T-helper 22 cell (primary cell): ENCODE results near the gene FRMPD2.
"Not testable (repeated sequence)": the region's sequence is repeated elsewhere in the genome, so short reads cannot be mapped to it uniquely, and the experiment has no call there.

Experiments
- DNase-seq: peaks from one replicate; pipeline ENCODE4 v3.0.0-alpha.2; 2020; ENCODE audit warnings: low read depth

FRMPD2 gene

GRCh38 chr10:48252354-48252650, 22.2 kb downstream of the FRMPD2 start:
- no peak for DNase-seq

- DNase-seq, result no peak
Measured at GRCh38 chr10:48251525-48252353, 22.8 kb downstream of the FRMPD2 start.

- DNase-seq, result no peak
Measured at GRCh38 chr10:48251152-48251524, 23.4 kb downstream of the FRMPD2 start.

GRCh38 chr10:48249763-48250351, 24.6 kb downstream of the FRMPD2 start:
- no peak for DNase-seq

GRCh38 chr10:48249004-48249762, 25.3 kb downstream of the FRMPD2 start:
- no peak for DNase-seq

- no peak for DNase-seq
Measured at GRCh38 chr10:48248462-48248861, 26.0 kb downstream of the FRMPD2 start.

- DNase-seq, result no peak
Measured at GRCh38 chr10:48247680-48248079, 26.8 kb downstream of the FRMPD2 start.

GRCh38 chr10:48246501-48246900, 28.0 kb downstream of the FRMPD2 start:
- no peak for DNase-seq

- DNase-seq, result no peak
Measured at GRCh38 chr10:48245977-48246376, 28.5 kb downstream of the FRMPD2 start.

GRCh38 chr10:48243921-48244320, 30.6 kb downstream of the FRMPD2 start:
- DNase-seq, result not testable (repeated sequence)

- no peak for DNase-seq
Measured at GRCh38 chr10:48243487-48243886, 31.0 kb downstream of the FRMPD2 start.

- no peak for DNase-seq
Measured at GRCh38 chr10:48242171-48242904, 32.2 kb downstream of the FRMPD2 start.

GRCh38 chr10:48241332-48241731, 33.2 kb downstream of the FRMPD2 start:
- DNase-seq, result no peak

- no peak for DNase-seq
Measured at GRCh38 chr10:48240196-48240595, 34.3 kb downstream of the FRMPD2 start.

- DNase-seq, result no peak
Measured at GRCh38 chr10:48239618-48240017, 34.9 kb downstream of the FRMPD2 start.

- DNase-seq, result no peak
Measured at GRCh38 chr10:48238826-48239520, 35.5 kb downstream of the FRMPD2 start.

GRCh38 chr10:48237259-48238250, 36.9 kb downstream of the FRMPD2 start:
- no peak for DNase-seq

GRCh38 chr10:48236199-48236621, 38.3 kb downstream of the FRMPD2 start:
- DNase-seq, result no peak

GRCh38 chr10:48235501-48235900, 39.0 kb downstream of the FRMPD2 start:
- no peak for DNase-seq

GRCh38 chr10:48234787-48235186, 39.7 kb downstream of the FRMPD2 start:
- DNase-seq, result no peak

GRCh38 chr10:48234295-48234694, 40.2 kb downstream of the FRMPD2 start:
- no peak for DNase-seq
